GM12878 (cell line): ENCODE data around the gene SOX18. TPM values are rescaled to one million over a fixed set of nuclear protein-coding genes. Genes with fewer than 3 reads are reported as not detected.

Experiments
- ATAC-seq: fragments of 200-7000 bp; cut with Tn5 transposase; 3 replicates; pipeline ENCODE4 v1.9.1; 2020; ENCODE audit warnings: mild to moderate bottlenecking, moderate library complexity
- BruUV-seq: library from RNA; stranded (reverse); fragments of 400-500 nt; replicated peaks from 2 replicates; lab custom pipeline; 2021; lab: Mats Ljungman, UMichigan
- CTCF ChIA-PET: fragments of 300-600 bp; sonication (Branson Sonifier 250); formaldehyde crosslinking; extraction: SDS; loops from one replicate; lab custom pipeline; 2021; ENCODE audit warnings: inconsistent platforms; lab: Yijun Ruan, JAX
- POLR2A ChIA-PET: fragments of 350-600 bp; formaldehyde crosslinking; extraction: SDS; loops from one replicate; lab custom pipeline; 2021; ENCODE audit warnings: inconsistent platforms; lab: Charles Lee
- RAD21 ChIA-PET: fragments of 300-600 bp; sonication (Branson Sonifier 250); formaldehyde crosslinking; loops from one replicate; lab custom pipeline; 2023; ENCODE audit warnings: antibody characterized with exemption; ENCODE audit not compliant: unreplicated experiment; lab: Charles Lee
- SMC1A ChIA-PET: fragments of 300-600 bp; sonication (Branson Sonifier 250); formaldehyde crosslinking; loops from one replicate; lab custom pipeline; 2023; ENCODE audit not compliant: unreplicated experiment, uncharacterized antibody; lab: Charles Lee
- DNase-seq: peaks from one replicate; pipeline ENCODE4 v3.0.0-alpha.2; 2011; ENCODE audit warnings: low read depth, low spot score
- FAIRE-seq: peaks from 3 replicates; lab custom pipeline; 2011; peaks lifted over from hg19 to GRCh38; lab: Jason Lieb, UNC
- H2AFZ ChIP-seq: 2 replicates; pipeline ENCODE4 v1.6.0; 2011; ENCODE audit warnings: low read depth, low read length, control low read depth; ENCODE audit not compliant: control insufficient read depth
- H3K27ac ChIP-seq: 2 replicates; pipeline ENCODE4 v1.5.1; 2011; ENCODE audit warnings: control low read depth; ENCODE audit not compliant: control insufficient read depth, insufficient read depth
- H3K27me3 ChIP-seq, 2 experiments: replicated peaks in 1 of 2; 2 replicates each; pipeline versions ENCODE4 v1.6.0 to v1.6.1; 2011; ENCODE audit warnings: low read length in 1 of 2; ENCODE audit not compliant: control insufficient read depth in 2 of 2, insufficient read depth in 2 of 2
- H3K36me3 ChIP-seq, 2 experiments: 2 replicates each; pipeline ENCODE4 v1.5.1; 2011; ENCODE audit warnings: low read length in 1 of 2; ENCODE audit not compliant: control insufficient read depth in 2 of 2, insufficient read depth in 2 of 2
- H3K4me1 ChIP-seq: 2 replicates; pipeline ENCODE4 v1.6.1; 2011; ENCODE audit warnings: mild to moderate bottlenecking, low read length, moderate library complexity, mixed read lengths; ENCODE audit not compliant: control insufficient read depth, insufficient read depth
- H3K4me2 ChIP-seq: 2 replicates; pipeline ENCODE4 v1.6.0; 2011; ENCODE audit warnings: control low read depth; ENCODE audit not compliant: control insufficient read depth, insufficient read depth
- H3K4me3 ChIP-seq: fragments of 200-600 bp; sonication (generic); 2 replicates; pipeline ENCODE4 v1.5.1; 2016
- H3K79me2 ChIP-seq: 2 replicates; pipeline ENCODE4 v1.6.0; 2011; ENCODE audit warnings: low read length; ENCODE audit not compliant: control insufficient read depth, insufficient read depth
- H3K9ac ChIP-seq: 2 replicates; pipeline ENCODE4 v1.8.0; 2011; ENCODE audit warnings: low read length, control low read depth, mixed read lengths; ENCODE audit not compliant: control insufficient read depth, insufficient read depth
- H3K9me3 ChIP-seq: replicated peaks from 3 replicates; pipeline ENCODE4 v1.5.1; 2011; ENCODE audit warnings: mild to moderate bottlenecking, low read length; ENCODE audit not compliant: control insufficient read depth, insufficient read depth
- H4K20me1 ChIP-seq: 2 replicates; pipeline ENCODE4 v1.6.0; 2011; ENCODE audit not compliant: control insufficient read depth, insufficient read depth
- BHLHE40 ChIP-seq, 2 experiments: fragments of 450-650 bp in 1 of 2; IDR thresholded peaks; 2 replicates each; pipeline ENCODE4 v1.6.1; 2011 to 2017; ENCODE audit warnings: low read depth in 2 of 2, borderline replicate concordance in 1 of 2, improper control_type of control experiment in 1 of 2, low read length in 1 of 2, mild to moderate bottlenecking in 1 of 2
- CBX3 ChIP-seq: fragments of 200-600 bp; sonication (generic); IDR thresholded peaks from 2 replicates; pipeline ENCODE4 v1.6.1; 2016; ENCODE audit warnings: low read depth, borderline replicate concordance
- CTCF ChIP-seq, 3 experiments: IDR thresholded peaks in 2 of 3; conservative IDR thresholded peaks in 1 of 3; 2 replicates each; pipeline ENCODE4 v1.5.1; 2011; ENCODE audit warnings: low read depth in 3 of 3, low read length in 3 of 3, mild to moderate bottlenecking in 3 of 3, control low read depth in 2 of 3, moderate library complexity in 2 of 3, inconsistent platforms in 1 of 3, mixed read lengths in 1 of 3; ENCODE audit not compliant: control insufficient read depth in 2 of 3, insufficient read depth in 1 of 3; ENCODE audit errors: extremely low read depth in 1 of 3
- DPF2 ChIP-seq: fragments of 450-650 bp; IDR thresholded peaks from 2 replicates; pipeline ENCODE4 v1.6.1; 2017; ENCODE audit warnings: mild to moderate bottlenecking
- POLR2AphosphoS2 ChIP-seq: IDR thresholded peaks from 2 replicates; pipeline ENCODE4 v1.6.1; 2011; ENCODE audit warnings: low read depth, mild to moderate bottlenecking, low read length, improper control_type of control experiment, moderate library complexity
- RAD21 ChIP-seq: IDR thresholded peaks from 2 replicates; pipeline ENCODE4 v1.6.1; 2011; ENCODE audit warnings: mild to moderate bottlenecking, low read depth, low read length, moderate library complexity; ENCODE audit not compliant: insufficient read depth
- SMAD5 ChIP-seq: IDR thresholded peaks from 2 replicates; pipeline ENCODE4 v1.6.1; 2016; ENCODE audit warnings: antibody characterized with exemption, low read depth
- SMC3 ChIP-seq: IDR thresholded peaks from 2 replicates; pipeline ENCODE4 v1.6.1; 2011; ENCODE audit warnings: low read length, improper control_type of control experiment, borderline replicate concordance
- USF1 ChIP-seq: IDR thresholded peaks from 2 replicates; pipeline ENCODE4 v1.6.1; 2011; ENCODE audit warnings: borderline replicate concordance, low read depth, mild to moderate bottlenecking, moderate library complexity, mixed read lengths, low read length; ENCODE audit not compliant: insufficient read depth; ENCODE audit errors: extremely low read length
- WGBS: methylation state at CpG from one replicate; pipeline ENCODE4 v1.1.6; 2016; ENCODE audit warnings: low lambda C conversion rate; ENCODE audit not compliant: insufficient replicate concordance, insufficient coverage; ENCODE audit errors: missing lambda C conversion rate; 5-methylcytosine and 5-hydroxymethylcytosine counted together
- in situ Hi-C: fragments of 300-500 bp; cut with MboI; formaldehyde crosslinking; loops from 9 replicates; pipeline ENCODE4 v1.14.3; 2018; ENCODE audit warnings: mixed read lengths
- intact Hi-C: fragments of 100-400 bp; cut with micrococcal nuclease; formaldehyde crosslinking; loops from one replicate; pipeline ENCODE4 v1.14.2; 2022; ENCODE audit not compliant: unreplicated experiment
- polyA plus RNA-seq, 11 experiments: library from polyadenylated mRNA; depleted of rRNA in 4 of 11; unstranded in 6 of 11; stranded (reverse) in 5 of 11; fragments of >200 nt; fragmentation: Nextera tagmentation in 4 of 11; fragmentation: Illumina TruSeq in 1 of 11; extraction: Ambion mirVana in 4 of 11; extraction: Trizol in 1 of 11; gene quantifications; 1 replicate in 1 of 11; 2 replicates in 10 of 11; pipeline versions ENCODE4 v1.2.1 to v1.2.3, GENCODE V29; 2011 to 2016; ENCODE audit warnings: inconsistent platforms in 2 of 11, missing spikeins in 2 of 11, low read depth in 1 of 11
- total RNA-seq, 4 experiments: library from RNA; depleted of rRNA in 3 of 4; stranded (reverse); fragments of >200 nt in 3 of 4; fragmentation: Illumina TruSeq in 1 of 4; extraction: Trizol in 1 of 4; gene quantifications; 2 replicates each; pipeline versions ENCODE4 v1.2.1 to v1.2.3, GENCODE V29; 2013 to 2021

SOX18 gene
- total and polyA plus RNA-seq, 10 of the 15 experiments (the other 5 are each of a cell fraction or from before 2014, with no cell fraction given) = 0.05 to 5.6 (median 0.28) TPM; not detected in 3

GRCh38 chr20:64070244-64070993, 21.0 kb upstream of the SOX18 start:
- FAIRE-seq (no peak), ATAC-seq (no peak), DNase-seq (no peak)
- ChIA-PET POLR2A (interaction anchor here (1.3 kb wide), 1 partner anchor 9 kb away, joined by 4 read pairs; the partner anchor contains the start of gene RGS19), CTCF (interaction anchor here (1.2 to 2.3 kb wide), 5 partner anchors 8 to 31 kb away, joined by 5 to 10 read pairs (median 7); no protein-coding TSS in a partner anchor), RAD21 (interaction anchor here (0.8 kb wide), 1 partner anchor 32 kb away, joined by 3 read pairs; no protein-coding TSS in a partner anchor), SMC1A (interaction anchor here (0.6 to 0.9 kb wide), 2 partner anchors 17 to 31 kb away, joined by 3 to 4 read pairs; no protein-coding TSS in a partner anchor)
- no peaks in the 10 kb centered on the region; the same call in none of the 2 replicates for H3K79me2 ChIP-seq
- H3K4me2 ChIP-seq = no peak overlapping the region
- no peaks in the 10 kb centered on the region for H3K9me3 ChIP-seq
- no peaks in the 10 kb centered on the region for H4K20me1 ChIP-seq
- no peaks in the 10 kb centered on the region for H3K27me3 ChIP-seq
- in situ Hi-C loops (no loop called here), intact Hi-C loops (no loop called here)
- H3K4me3 ChIP-seq = no peak overlapping the region
- no peak overlapping the region for H3K9ac ChIP-seq
- BruUV-seq = no TSS peak
- H2AFZ ChIP-seq = no peak overlapping the region
- H3K4me1 ChIP-seq = peaks cover 13% of the 10 kb centered on the region
- WGBS = 80% methylated on average over 31 of the region's 31 CpGs
- no peak for TF ChIP-seq CBX3
- 0 out of 2 replicates have a peak, but pooled peaks have one; percentile 19 for TF ChIP-seq POLR2AphosphoS2
- peaks cover 3 to 22% of the 10 kb centered on the region in 2 experiments for H3K36me3 ChIP-seq
- no peak overlapping the region for H3K27ac ChIP-seq

GRCh38 chr20:64069614-64070243, 20.3 kb upstream of the SOX18 start:
- BruUV-seq = no TSS peak
- ATAC-seq (peak; percentile 40), DNase-seq (no peak), FAIRE-seq (no peak)
- H2AFZ ChIP-seq = no peak overlapping the region
- in situ Hi-C loops = no loop called here
- H3K4me1 ChIP-seq = peaks cover 18% of the 10 kb centered on the region
- no peaks in the 10 kb centered on the region for H3K9me3 ChIP-seq
- H3K9ac ChIP-seq = no peak overlapping the region
- ChIA-PET CTCF (interaction anchor here (1.2 to 2.3 kb wide), 5 partner anchors 9 to 30 kb away, joined by 5 to 10 read pairs (median 7); no protein-coding TSS in a partner anchor), RAD21 (interaction anchor here (0.8 kb wide), 1 partner anchor 32 kb away, joined by 3 read pairs; no protein-coding TSS in a partner anchor), POLR2A (interaction anchor here (1.3 kb wide), 1 partner anchor 10 kb away, joined by 4 read pairs; the partner anchor contains the start of gene RGS19), SMC1A (interaction anchor here (0.9 kb wide), 1 partner anchor 30 kb away, joined by 3 read pairs; no protein-coding TSS in a partner anchor)
- no peak overlapping the region for H3K4me2 ChIP-seq
- intact Hi-C loops = no loop called here
- H3K4me3 ChIP-seq = no peak overlapping the region
- no peaks in the 10 kb centered on the region for H4K20me1 ChIP-seq
- 35% methylated on average over 13 of the region's 14 CpGs for WGBS
- peaks cover 3 to 19% of the 10 kb centered on the region in 2 experiments for H3K36me3 ChIP-seq
- H3K27ac ChIP-seq = no peak overlapping the region
- H3K79me2 ChIP-seq = no peaks in the 10 kb centered on the region; the same call in 1 of the 2 replicates
- no peaks in the 10 kb centered on the region for H3K27me3 ChIP-seq
- TF ChIP-seq RAD21 (peak; percentile 30), SMC3 (peak; percentile 49; the same call in 1 of the 2 replicates), USF1 (peak; percentile 4), CTCF (IDR thresholded peaks at IDR 0.05 in 2 of 3, conservative IDR thresholded peaks at IDR 0.05 in 1 of 3; ENCODE audit: control insufficient read depth in 2 of 3, extremely low read depth in 1 of 3, insufficient read depth in 1 of 3, low read depth in 3 of 3, low read length in 3 of 3) (peak; percentile 64 to 90 (median 77)), DPF2 (0 out of 2 replicates have a peak, but pooled peaks have one; percentile 1), SMAD5 (no peak), BHLHE40 (IDR thresholded peaks at IDR 0.05; ENCODE audit: borderline replicate concordance in 1 of 2, low read depth in 2 of 2, low read length in 1 of 2) (peak; percentile 43 to 81; a peak in 3 of 4 replicates)
